Measurements from ENCODE around the gene CSNK1G2. TPM values are rescaled to one million over a fixed set of nuclear protein-coding genes. Genes with fewer than 3 reads are reported as not detected.

The CSNK1G2 gene
- total RNA-seq, 2 experiments from 2014 or later = 51.9 to 57.5 TPM

GRCh38 chr19:1954532-1954933 is 13.6 kb downstream of the CSNK1G2 start:
- H3K27ac Mint-ChIP-seq = no peak overlapping the region
- no peak for DNase-seq
- H3K36me3 Mint-ChIP-seq (ENCODE audit: low read depth) = peaks cover 3% of the 10 kb centered on the region
- ChIA-PET POLR2A (no interaction called here), CTCF (no interaction called here)
- ATAC-seq = no peak
- intact Hi-C loops (cut with micrococcal nuclease) = no loop called here
- H3K27me3 Mint-ChIP-seq = no peaks in the 10 kb centered on the region
- peaks cover 5% of the 10 kb centered on the region for H3K4me1 Mint-ChIP-seq (ENCODE audit: low read depth)
- H3K4me3 Mint-ChIP-seq = no peak overlapping the region
- no peaks in the 10 kb centered on the region for H3K9me3 Mint-ChIP-seq
- TF ChIP-seq CTCF (IDR thresholded peaks at IDR 0.05) = no peak

- ChIA-PET POLR2A (no interaction called here), CTCF (no interaction called here)
- no peaks in the 10 kb centered on the region for H3K27me3 Mint-ChIP-seq
- TF ChIP-seq CTCF (IDR thresholded peaks at IDR 0.05) = no peak
- ATAC-seq (no peak), DNase-seq (no peak)
- no peak overlapping the region for H3K27ac Mint-ChIP-seq
- H3K4me1 Mint-ChIP-seq (ENCODE audit: low read depth) = peaks cover 7% of the 10 kb centered on the region
- H3K36me3 Mint-ChIP-seq (ENCODE audit: low read depth) = peaks cover 3% of the 10 kb centered on the region
- intact Hi-C loops (cut with micrococcal nuclease) = no loop called here
- H3K4me3 Mint-ChIP-seq = no peak overlapping the region
- no peaks in the 10 kb centered on the region for H3K9me3 Mint-ChIP-seq
Observed at GRCh38 chr19:1955171-1956121, 14.5 kb downstream of the CSNK1G2 start.

- intact Hi-C loops (cut with micrococcal nuclease) = no loop called here
- Mint-ChIP-seq H3K9me3 (no peaks in the 10 kb centered on the region), H3K36me3 (ENCODE audit: low read depth) (peaks cover 3% of the 10 kb centered on the region), H3K4me1 (ENCODE audit: low read depth) (peaks cover 8% of the 10 kb centered on the region), H3K27me3 (no peaks in the 10 kb centered on the region), H3K27ac (no peak overlapping the region), H3K4me3 (no peak overlapping the region)
- CTCF ChIA-PET = no interaction called here
- ATAC-seq = no peak
- POLR2A ChIA-PET = no interaction called here
- TF ChIP-seq CTCF (IDR thresholded peaks at IDR 0.05) = no peak
- DNase-seq = no peak
Observed at GRCh38 chr19:1956122-1956494, 15.1 kb downstream of the CSNK1G2 start.

GRCh38 chr19:1956868-1957492 is 16.0 kb downstream of the CSNK1G2 start:
- CTCF ChIA-PET = no interaction called here
- ATAC-seq (no peak), DNase-seq (no peak)
- Mint-ChIP-seq H3K36me3 (ENCODE audit: low read depth) (peaks cover 1% of the 10 kb centered on the region), H3K4me3 (no peak overlapping the region), H3K4me1 (ENCODE audit: low read depth) (peaks cover 8% of the 10 kb centered on the region), H3K27ac (no peak overlapping the region), H3K27me3 (no peaks in the 10 kb centered on the region), H3K9me3 (no peaks in the 10 kb centered on the region)
- intact Hi-C loops (cut with micrococcal nuclease) = no loop called here
- TF ChIP-seq CTCF (IDR thresholded peaks at IDR 0.05) = no peak
- POLR2A ChIA-PET = no interaction called here

GRCh38 chr19:1957562-1958248 is 16.7 kb downstream of the CSNK1G2 start:
- no peaks in the 10 kb centered on the region for H3K27me3 Mint-ChIP-seq
- no peak for TF ChIP-seq CTCF (IDR thresholded peaks at IDR 0.05)
- H3K27ac Mint-ChIP-seq = no peak overlapping the region
- peaks cover 1% of the 10 kb centered on the region for H3K36me3 Mint-ChIP-seq (ENCODE audit: low read depth)
- ChIA-PET POLR2A (no interaction called here), CTCF (no interaction called here)
- intact Hi-C loops (cut with micrococcal nuclease) = no loop called here
- ATAC-seq (no peak), DNase-seq (no peak)
- no peaks in the 10 kb centered on the region for H3K9me3 Mint-ChIP-seq
- H3K4me3 Mint-ChIP-seq = no peak overlapping the region
- peaks cover 8% of the 10 kb centered on the region for H3K4me1 Mint-ChIP-seq (ENCODE audit: low read depth)
